ENCODE data around the gene DOCK8.
A peak's percentile ranks its signal among the peaks of the same experiment; 100 is the strongest.

Gene DOCK8

DNA sequence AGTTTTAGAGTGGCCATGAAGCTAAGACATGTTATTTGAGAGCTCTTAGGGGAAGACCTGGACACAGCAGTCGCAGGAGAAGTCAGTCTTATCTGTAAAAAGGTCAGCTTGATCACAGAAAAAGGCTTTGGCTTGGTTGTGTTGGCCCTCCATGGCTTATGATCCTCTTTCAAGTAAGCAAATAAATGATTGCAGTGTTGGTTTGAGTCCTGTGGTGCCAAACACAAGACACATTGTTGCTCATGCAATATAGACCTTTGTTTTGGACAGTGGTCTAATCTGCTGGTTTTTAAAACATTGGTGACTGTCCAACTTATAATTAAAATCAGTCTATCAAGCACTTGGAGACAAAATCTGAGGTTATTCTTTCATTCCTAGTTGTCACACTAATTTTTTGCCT is 54.0 kb downstream of the DOCK8 start:
- no peak for DNase-seq (ENCODE audit: low read depth)

DNA sequence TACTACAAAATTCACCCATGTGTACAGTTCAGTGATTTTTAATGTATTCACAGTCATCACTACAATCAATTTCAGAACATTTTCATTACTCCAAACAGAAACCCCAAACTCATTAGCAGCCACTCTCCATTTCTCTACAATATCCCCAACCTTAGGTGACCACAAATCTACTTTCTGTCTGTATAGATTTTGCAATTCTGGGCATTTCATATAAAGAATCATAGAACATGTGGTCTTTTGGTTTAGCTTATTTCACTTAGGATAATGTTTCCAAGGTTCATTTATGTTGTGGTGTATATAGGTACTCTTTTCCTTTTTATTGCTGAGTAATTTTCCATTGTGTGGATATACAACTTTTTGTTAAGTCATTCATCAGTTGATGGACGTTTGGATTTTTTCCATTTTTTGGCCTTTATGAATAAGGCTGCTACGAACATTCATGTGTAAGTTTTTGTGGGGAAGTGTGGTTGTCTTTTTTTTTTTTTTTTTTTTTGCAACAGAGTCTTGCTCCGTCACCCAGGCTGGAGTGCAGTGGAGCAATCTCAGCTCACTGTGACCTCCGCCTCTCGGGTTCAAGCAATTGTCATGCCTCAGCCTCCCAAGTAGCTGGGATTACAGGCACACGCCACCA is 54.5 kb downstream of the DOCK8 start:
- DNase-seq (ENCODE audit: low read depth) = no peak

DNA sequence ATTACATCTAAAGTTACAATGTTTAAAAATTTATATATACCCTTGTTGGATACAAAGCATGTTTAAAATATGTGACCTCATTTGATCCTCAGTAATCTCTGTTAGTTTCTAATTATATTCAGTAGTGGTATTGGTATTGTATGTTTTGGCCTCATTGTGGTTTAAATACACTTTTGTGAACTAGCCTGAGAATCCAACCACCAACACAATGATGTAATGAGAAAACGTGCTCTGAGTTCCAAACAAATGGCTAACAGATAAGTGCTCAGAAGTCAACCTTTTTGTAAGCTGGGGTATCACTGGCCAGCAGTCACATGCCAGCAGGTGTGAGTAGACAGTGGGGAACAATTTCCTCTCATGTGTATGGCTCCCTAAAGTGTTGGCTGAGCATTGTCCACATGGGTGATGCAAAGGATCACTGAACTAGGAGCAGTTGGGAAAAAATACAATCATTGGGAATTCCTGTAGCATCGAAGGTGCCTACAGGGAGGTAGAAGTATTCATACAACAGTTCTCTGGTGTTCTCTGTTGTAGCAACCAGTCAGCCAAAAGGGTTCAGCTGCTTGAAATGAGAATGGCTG is 56.1 kb downstream of the DOCK8 start:
- DNase-seq (ENCODE audit: low read depth) = no peak

DNA sequence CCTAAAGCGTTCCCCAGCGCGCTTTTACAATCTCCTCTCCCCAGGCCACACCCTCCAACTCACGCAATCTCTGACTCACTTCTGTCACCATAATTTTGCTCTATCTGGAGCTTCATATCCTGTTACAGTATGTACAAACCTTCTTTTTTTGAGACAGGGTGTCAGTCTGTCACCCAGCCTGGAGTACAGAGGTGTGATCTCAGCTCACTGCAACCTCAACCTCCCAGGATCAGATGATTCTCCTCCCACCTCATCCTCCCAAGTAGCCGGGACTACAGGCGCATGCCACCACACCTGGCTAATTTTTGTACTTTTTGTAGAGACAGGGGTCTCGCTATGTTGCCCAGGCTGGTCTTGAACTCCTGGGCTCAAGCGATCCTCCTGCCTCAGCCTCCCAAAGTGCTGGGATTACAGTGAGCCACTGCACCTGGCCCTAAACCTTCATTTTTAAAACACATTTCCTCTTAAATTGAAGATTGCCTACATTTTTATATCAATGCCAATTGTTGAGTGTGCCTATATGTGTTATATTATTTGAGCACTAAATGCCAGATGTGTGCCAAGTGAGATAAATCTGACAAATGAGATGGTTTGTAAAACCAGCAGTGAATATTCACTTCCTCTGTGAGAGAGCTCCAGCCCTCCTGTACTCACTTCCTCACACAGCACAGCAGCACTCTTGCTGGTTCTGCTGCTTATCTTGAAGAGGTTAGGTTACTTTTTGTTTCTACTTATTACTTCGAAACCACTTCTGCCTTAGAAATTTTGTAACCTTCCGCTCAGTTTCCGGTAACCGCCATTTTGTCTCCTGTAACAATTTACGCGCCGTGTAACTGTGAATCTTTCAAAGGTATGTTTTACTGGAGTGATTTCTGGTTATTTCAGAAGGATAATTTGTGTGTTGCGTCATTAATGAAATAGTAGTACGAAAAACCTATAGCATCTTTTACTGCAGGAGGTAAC is 57.9 kb downstream of the DOCK8 start:
- DNase-seq (ENCODE audit: low read depth) = peak; percentile 61

DNA sequence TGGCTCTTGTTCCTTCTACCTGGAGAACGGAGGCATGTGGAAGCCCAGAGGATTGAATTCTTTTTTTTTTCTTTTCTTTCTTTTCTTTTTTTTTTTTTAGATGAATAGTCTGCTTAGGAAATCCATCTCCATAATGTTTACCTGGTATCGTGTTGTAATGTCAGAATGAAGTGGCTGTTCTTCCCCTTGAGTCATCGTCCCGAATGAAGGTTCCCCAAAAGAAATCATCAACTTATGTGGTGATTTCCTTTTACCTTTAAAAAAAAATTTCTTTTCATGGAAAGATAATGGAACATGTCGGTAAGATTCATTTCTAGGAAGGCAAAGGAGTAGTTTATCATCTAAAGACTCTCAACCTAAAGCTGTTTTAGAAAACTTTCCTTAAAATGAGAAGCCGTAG is 59.7 kb downstream of the DOCK8 start:
- no peak for DNase-seq (ENCODE audit: low read depth)

DNA sequence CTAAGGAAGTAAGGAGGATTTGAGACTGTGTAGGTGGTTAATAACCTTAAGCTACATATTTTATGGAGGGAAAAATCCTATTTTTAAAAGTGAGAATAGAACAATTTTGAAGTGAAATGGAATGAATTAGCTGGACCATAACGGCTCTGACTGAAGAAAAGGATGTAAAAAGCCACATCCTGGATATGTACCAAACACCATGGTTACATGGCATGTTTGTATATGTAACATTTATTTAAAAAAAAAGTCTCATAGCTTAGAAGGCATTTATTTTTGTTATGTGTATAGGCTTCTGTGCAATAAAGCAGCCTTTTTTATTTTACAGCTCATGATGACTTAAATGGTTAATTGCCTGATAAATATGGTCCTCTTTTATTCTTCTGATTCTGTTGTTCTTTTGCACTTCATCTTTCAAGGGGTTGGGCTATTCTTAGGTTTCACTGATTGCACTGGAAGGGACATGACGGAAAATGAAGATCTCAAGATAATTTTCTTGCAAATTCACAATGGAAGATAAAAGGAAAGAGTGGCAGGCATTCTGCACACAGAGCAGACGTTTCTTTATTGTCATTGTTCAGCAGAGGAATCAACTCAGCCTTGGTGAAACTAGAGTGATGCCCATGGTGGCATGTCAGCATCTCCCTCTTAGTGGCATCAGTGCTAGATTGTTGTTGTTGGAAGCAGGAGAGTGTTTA is 63.1 kb downstream of the DOCK8 start:
- DNase-seq (ENCODE audit: low read depth) = no peak

DNA sequence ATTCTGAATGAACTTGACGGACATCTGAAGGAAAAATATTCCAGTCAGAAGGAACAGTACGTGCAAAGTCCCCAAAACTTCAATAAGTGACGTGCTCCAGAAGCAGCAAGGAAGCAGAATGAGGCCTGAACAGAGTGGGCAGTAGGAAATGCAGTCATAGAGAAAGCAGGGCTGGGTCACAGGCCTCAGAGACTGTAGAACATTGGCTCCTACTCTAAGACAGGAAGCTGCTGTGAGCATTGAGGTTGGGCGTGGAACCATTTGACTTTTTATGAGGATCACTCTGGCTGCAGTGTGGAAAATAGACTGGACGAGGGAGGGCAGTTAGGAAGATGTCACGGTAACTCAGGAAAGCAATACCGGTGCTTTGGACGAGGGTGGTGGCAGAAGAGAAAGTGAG is 64.0 kb downstream of the DOCK8 start:
- no peak for DNase-seq (ENCODE audit: low read depth)

DNA sequence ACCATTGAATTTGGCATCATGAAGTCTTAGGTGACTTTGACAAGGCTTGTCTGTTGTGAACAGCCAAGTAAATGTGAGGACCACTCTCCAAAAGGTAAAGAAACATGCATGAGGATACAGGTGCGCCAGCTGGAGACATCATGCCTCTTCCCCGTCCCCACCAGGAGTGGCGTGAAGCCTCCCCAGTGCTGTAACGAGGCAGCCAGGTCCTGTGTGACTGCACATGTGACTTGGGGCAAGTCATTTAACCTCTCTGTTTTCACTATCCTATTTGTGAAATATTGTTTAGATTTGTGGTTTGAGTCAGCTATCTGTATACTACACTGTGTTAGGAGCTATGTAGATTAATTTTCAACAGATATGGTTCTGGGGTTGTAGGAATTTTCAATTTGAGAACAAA is 65.0 kb downstream of the DOCK8 start:
- no peak for DNase-seq (ENCODE audit: low read depth)

DNA sequence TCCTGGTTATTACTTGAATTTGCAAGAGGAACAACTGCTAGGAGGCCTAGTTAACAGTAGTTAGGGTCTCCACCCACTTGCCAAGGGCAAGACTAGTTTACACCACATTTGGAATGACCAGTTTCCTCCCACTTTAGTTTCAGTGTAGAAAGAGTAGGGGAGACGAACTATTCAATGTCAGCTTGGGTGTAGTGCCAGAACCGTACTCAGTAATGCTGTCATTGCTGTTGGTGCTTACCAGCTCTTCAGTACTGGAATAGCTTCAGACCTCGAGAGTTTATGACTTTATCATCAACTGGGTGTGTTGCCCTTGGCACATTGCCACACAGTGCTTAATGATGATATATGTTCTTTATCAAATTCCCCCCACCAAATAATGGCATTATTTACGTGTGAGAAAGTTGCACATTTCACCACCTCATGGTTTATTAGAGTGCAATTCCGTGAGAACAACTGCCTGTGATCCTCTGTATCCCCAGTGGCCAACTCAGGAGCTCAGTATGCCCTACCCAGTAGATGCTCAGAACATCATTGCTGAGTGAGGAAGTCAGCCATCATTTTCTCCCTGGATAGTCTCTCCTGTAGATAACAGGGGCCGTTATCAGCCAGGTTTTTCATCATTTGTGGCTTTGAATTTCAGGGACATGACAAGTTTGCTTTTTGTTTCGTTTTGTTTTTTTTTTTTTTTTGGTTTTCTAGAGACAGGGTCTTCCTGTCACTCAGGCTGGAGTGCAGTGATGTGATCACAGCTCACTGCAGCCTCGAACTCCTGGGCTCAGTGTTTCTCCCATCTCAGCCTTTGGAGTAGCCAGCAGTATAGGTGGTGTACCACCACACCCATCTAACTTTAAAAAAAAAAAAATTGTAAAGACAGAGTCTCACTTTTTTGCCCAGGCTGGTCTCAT is 67.3 kb downstream of the DOCK8 start:
- no peak for DNase-seq (ENCODE audit: low read depth)

DNA sequence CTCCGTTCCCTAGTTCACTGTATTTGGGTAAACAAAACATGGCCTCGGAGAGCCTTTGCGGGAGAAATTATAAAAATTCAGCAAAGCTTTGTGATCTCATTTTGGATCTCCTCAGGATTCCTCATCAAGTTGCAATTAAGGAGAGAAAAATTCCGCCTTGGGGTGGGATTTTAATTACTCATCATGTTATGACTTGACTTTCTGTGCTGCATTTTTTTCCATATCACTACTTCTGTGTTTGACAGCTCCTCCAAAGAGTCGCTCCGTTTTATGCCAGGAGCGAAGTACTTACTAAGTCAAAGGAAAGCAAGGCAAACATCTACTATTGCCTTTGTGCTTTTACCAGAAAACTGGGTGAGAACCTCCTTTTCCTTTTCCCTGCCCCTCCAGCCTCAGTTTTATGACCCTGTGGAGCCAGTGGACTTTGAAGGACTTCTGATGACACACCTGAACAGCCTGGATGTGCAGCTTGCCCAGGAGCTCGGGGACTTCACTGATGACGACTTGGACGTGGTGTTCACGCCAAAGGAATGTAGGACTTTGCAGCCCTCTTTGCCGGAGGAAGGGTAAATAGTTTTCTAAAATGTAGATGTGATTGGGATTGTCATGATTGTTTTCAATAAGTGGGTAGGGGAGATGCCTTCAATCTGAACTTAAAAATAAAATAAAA is 71.5 kb downstream of the DOCK8 start:
- DNase-seq (ENCODE audit: low read depth) = no peak

DNA sequence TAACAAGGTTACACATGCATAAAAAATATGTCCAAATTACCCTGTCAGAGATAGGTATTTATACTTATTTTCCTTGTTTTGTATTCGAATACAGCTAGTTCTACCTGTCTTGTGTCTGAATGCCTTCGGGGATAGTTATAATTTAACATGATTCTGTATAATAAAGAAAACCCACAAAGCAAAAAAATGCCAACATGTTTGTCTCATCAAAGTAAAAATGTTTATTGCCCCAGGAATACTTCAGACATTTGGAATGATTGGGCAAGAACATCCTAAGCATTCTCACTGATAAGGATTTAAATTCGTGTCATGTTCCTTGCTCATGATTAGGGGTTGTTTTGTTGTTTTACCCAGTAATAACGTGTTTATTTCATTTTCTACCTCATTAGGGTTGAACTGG is 74.5 kb downstream of the DOCK8 start:
- no peak for DNase-seq (ENCODE audit: low read depth)

DNA sequence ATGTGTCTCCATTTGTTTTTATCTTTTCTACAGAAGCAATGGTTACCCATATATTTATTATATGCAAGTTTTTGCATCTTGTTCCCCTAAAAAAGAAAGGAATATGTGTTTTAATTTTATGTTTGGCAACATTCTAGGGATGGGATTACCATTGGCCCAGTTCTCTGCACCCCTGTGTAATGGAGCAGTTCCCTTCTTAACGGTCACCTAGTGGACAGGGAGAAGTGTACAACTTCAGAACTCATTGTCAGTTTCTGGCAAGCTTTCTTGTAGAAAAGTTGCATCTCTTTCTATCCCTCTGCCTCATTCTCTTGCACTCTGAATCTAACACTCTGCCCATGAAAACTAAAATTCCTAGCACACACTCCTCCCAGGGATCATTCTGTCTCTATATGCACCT is 78.2 kb downstream of the DOCK8 start:
- DNase-seq (ENCODE audit: low read depth) = no peak

DNA sequence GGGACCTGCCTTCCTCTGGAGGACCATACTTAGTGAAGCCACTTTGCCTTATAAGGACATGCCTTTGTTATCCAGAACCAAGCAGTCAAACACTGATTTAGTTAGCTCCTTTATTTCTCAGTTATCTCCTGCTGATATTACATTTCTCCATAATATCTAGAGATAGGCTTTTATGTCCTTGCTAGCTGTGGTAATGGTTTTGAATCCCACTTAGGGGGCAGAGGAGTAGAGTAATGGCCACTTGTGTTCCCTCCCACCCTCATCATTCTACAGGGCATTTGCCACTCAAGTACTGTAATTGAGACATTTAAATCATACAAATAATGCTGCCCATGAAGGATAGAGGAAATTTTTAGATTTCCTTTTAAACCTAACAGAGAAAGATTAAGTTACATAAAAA is 80.9 kb downstream of the DOCK8 start:
- no peak for DNase-seq (ENCODE audit: low read depth)

DNA sequence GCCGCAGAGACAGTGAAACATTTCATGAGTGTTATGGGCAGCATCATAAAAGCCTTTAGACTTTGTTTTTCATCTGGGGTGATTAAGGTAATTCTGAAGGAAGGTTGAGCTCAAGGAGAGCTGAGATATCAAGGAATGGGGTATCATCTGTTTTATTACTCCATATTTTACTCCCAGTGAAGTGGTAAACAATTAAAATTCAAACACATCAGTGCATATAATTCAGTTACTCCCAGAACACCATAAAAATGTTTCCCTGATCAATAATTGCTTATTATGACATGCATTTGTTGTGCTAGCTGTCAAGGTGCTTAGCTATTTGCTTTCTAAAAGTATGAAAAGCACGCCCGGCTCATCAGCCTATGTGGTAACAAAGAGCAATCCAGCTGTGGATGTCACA is 81.7 kb downstream of the DOCK8 start:
- no peak for DNase-seq (ENCODE audit: low read depth)

DNA sequence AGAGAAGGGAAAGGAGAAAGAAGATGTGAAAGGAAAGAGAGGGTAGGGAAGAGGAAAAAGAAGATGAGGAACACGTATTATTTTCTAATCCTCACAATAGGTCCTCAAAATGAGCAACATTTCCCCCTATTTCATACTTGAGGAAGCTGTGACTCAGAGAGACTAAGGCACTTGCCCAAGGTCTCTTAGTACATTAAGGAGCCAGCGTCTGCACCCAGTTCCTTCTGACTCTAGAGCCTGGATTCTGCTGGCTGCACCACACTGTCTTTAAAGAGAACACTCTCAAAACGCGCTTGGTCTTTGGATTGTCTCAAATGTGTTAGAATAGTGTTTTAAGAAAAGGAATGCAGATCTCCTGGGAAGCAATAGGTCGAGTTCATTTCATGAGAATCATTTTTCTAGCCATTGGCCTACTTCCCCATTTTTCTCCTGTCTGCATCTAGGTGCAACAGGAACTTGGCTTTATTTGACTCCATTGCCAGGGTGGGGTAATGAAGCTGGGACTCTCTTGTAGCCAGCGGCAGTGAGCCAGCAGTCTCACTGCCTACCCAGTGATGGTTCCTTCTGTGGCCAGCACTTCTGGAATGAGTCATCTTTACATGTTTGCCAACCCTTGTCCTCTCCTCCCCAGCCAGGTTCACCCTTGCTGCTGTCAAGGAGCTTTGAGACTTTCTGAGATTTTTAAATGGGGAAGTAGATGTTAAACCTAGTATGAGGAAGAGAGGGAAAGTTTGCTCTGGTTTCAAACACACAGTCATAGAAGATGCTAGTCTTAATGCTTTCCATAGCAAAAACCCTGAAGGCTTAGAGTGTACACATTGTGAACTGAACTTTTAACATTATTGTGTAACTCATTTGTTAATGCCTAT is 82.7 kb downstream of the DOCK8 start:
- DNase-seq (ENCODE audit: low read depth) = no peak

DNA sequence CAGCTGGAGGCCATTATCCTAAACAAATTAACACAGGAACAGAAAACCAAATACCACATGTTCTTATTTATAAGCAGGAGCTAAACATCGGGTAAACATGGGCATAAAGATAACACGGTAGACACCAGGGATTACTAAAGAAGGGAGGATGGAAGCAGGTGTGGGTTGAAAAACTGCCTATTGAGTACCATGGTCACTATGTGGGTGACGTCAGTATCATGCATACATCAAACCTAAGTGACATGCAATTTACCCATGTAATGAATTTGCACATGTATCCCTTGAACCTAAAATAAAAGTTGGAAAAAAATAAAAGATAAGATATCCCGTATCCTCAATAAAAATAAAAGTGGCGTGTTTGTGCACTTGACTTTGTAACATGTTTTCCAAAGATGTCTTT is 88.8 kb downstream of the DOCK8 start:
- no peak for DNase-seq (ENCODE audit: low read depth)

DNA sequence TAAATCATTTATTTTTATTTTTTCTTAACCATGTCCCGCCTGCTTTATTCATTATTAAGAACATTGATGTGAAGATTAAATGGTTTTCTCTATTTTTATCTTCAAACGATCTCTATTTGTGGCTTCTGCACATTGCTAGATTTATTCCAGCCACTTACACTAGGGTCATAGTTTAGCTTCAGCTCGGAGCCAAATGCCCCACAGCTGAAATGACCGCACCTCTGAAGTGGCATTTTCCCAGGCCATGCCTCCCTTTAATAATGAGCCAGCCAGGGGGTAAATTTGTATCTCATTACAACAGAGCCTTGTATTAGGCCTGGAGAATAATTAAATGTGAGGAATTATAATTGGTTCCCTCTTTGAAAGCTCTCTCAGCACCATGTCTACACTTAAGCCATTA is 89.4 kb downstream of the DOCK8 start:
- DNase-seq (ENCODE audit: low read depth) = no peak

DNA sequence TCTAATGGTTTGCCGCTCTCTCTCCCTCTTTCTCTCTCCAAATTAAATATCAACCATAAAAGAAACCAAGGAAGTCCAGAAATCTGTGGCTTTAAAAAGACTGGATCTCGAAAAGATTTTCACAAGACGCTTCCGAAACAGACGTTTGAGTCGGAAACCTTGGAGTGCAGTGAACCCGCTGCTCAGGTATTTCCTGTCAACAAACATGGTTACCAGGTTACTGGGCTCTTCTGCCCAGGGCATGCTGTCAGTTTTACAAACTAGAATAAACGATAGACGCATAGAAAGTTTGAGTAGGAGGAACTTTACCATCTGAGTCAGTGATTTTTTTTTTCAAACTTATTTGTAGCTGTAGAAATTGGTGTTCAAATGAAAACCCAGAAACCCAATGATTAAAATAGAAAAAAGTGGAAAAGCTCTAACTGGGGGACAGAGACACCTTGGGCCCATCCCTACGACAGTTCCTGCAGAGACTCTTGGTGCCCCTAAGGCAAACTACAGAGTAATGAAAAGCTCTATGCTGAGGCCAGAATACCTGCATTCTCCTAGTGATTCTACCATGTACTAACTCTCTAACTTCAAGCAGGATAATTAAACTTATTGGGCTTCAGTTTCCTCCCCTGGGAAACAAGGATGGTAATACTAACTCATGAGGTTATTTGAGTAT is 90.0 kb downstream of the DOCK8 start:
- no peak for DNase-seq (ENCODE audit: low read depth)

DNA sequence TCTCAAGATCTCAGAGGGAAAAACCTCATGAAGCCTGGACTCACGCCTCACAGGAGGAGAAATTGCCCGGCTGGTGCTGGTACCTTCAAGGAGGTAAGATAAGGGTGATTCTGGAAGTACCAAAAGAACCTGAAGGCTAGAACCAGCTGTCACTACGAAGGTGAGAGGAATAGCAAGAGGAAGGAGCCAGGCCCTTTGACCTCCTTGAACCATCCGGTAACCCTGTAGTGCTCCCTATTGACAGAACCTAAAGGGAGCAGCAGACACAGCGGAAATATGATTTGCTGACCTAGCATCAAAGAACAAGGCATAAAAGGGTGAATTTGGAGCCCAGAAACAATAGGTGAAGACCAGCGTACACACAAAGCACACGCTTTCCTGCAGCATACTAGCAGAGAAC is 92.2 kb downstream of the DOCK8 start:
- DNase-seq (ENCODE audit: low read depth) = peak; percentile 34
